ENCODE data around the gene RAPGEF6. TPM values are rescaled to one million over a fixed set of nuclear protein-coding genes. Genes with fewer than 3 reads are reported as not detected.

RAPGEF6 gene
- total and polyA plus RNA-seq, 2 of the 4 experiments (the other 2 are of a cell fraction) = 5.8 to 18.8 TPM

DNA sequence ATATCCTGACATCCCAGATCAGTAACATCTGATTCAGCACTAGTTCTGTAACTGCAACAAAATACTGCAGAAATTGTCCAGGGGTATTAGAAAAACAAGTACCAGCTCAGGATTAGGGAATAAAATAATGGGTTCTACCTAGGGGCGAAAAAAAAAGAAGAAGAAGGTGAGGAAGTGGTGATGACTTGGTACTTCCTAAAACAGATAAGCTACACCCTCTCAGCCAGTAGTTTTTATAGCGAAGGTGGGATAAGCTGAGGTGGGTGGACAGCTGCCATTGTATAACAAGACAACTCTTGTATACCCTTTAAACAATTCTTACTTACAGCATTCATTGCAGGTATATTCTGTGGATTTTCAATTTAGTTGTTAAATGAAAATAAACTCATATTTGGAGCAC is 19.1 kb downstream of the RAPGEF6 start (continued):
- TF ChIP-seq, protein P1, sequence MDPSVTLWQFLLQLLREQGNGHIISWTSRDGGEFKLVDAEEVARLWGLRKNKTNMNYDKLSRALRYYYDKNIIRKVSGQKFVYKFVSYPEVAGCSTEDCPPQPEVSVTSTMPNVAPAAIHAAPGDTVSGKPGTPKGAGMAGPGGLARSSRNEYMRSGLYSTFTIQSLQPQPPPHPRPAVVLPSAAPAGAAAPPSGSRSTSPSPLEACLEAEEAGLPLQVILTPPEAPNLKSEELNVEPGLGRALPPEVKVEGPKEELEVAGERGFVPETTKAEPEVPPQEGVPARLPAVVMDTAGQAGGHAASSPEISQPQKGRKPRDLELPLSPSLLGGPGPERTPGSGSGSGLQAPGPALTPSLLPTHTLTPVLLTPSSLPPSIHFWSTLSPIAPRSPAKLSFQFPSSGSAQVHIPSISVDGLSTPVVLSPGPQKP (IDR thresholded peaks at IDR 0.05; ENCODE audit: borderline replicate concordance, low read depth, low read length) = no peak
- TF ChIP-seq RCOR1 (IDR thresholded peaks at IDR 0.05; ENCODE audit: insufficient replicate concordance, low read length) (no peak), RAD21 (IDR thresholded peaks at IDR 0.05; ENCODE audit: low read length) (no peak)
- TF ChIP-seq, protein P2, sequence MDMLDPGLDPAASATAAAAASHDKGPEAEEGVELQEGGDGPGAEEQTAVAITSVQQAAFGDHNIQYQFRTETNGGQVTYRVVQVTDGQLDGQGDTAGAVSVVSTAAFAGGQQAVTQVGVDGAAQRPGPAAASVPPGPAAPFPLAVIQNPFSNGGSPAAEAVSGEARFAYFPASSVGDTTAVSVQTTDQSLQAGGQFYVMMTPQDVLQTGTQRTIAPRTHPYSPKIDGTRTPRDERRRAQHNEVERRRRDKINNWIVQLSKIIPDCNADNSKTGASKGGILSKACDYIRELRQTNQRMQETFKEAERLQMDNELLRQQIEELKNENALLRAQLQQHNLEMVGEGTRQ (IDR thresholded peaks at IDR 0.05; ENCODE audit: low read depth, low read length) = no peak

DNA sequence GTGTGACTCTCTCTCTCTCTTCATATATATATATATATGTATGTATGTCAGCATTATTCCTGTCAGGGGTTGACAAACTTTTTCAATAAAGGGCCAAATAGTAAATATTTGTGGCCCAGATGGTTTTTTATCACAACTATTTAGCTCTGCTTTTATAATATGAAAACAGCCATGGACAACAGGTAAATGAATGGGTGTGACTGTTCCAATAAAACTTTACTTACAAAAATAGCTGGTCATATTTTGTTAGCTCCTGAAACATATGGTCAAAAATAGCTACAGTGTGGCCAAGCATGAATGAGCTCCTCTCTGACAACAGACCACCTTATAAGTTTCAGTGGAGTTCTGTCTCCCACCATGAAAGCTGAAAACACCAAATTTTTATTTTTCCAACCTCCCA is 21.6 kb downstream of the RAPGEF6 start:
- H3K4ac ChIP-seq (ENCODE audit: low read depth, low read length) = no peak overlapping the region
- H3K36me3 ChIP-seq (ENCODE audit: control insufficient read depth, insufficient read depth, low read length) = no peaks in the 10 kb centered on the region
- no peak overlapping the region for H2AK5ac ChIP-seq (ENCODE audit: low read depth, low read length)
- peaks cover 15% of the 10 kb centered on the region for H3K9me1 ChIP-seq (ENCODE audit: insufficient read depth, low read length)
- H3K18ac ChIP-seq (ENCODE audit: low read depth, low read length) = no peak overlapping the region
- H3K23ac ChIP-seq (ENCODE audit: low read depth, low read length) = no peak overlapping the region
- H2BK120ac ChIP-seq (ENCODE audit: low read depth, low read length) = no peak overlapping the region
- H4K8ac ChIP-seq (ENCODE audit: low read depth in 2 of 2, low read length in 2 of 2) = no peak overlapping the region
- H4K5ac ChIP-seq (ENCODE audit: low read depth, low read length) = no peak overlapping the region
- in situ Hi-C loops (cut with MboI; ENCODE audit: low sequenced_read_pairs) (no loop called here), intact Hi-C loops (cut with micrococcal nuclease) (no loop called here), dilution Hi-C loops (cut with HindIII; ENCODE audit: low sequenced_read_pairs, unreplicated experiment) (no loop called here)
- H2AK9ac ChIP-seq (replicated peaks; ENCODE audit: low read depth, low read length, poor library complexity) = no peak overlapping the region
- no peak overlapping the region for H4K91ac ChIP-seq (ENCODE audit: insufficient read depth, low read depth, low read length)
- no peaks in the 10 kb centered on the region for H3K9me3 ChIP-seq (ENCODE audit: control insufficient read depth, insufficient read depth, low read length)
- H3K27me3 ChIP-seq (ENCODE audit: control insufficient read depth, insufficient read depth, low read length) = no peaks in the 10 kb centered on the region
- H2BK20ac ChIP-seq (ENCODE audit: low read depth, low read length) = no peak overlapping the region
- no peak overlapping the region for H2AFZ ChIP-seq (replicated peaks; ENCODE audit: low read length, poor library complexity)
- ATAC-seq (ENCODE audit: low read depth) (no peak), DNase-seq (no peak)
- H3K4me2 ChIP-seq (ENCODE audit: low read depth, low read length) = no peak overlapping the region
- H3K4me3 ChIP-seq (ENCODE audit: insufficient read depth, low read depth, low read length) = no peak overlapping the region
- no peak for TF ChIP-seq CHD1 (IDR thresholded peaks at IDR 0.05; ENCODE audit: low read depth, low read length)
- TF ChIP-seq, protein P3, sequence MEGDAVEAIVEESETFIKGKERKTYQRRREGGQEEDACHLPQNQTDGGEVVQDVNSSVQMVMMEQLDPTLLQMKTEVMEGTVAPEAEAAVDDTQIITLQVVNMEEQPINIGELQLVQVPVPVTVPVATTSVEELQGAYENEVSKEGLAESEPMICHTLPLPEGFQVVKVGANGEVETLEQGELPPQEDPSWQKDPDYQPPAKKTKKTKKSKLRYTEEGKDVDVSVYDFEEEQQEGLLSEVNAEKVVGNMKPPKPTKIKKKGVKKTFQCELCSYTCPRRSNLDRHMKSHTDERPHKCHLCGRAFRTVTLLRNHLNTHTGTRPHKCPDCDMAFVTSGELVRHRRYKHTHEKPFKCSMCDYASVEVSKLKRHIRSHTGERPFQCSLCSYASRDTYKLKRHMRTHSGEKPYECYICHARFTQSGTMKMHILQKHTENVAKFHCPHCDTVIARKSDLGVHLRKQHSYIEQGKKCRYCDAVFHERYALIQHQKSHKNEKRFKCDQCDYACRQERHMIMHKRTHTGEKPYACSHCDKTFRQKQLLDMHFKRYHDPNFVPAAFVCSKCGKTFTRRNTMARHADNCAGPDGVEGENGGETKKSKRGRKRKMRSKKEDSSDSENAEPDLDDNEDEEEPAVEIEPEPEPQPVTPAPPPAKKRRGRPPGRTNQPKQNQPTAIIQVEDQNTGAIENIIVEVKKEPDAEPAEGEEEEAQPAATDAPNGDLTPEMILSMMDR (conservative IDR thresholded peaks at IDR 0.05; ENCODE audit: low read depth, low read length) = no peak
- no peak for TF ChIP-seq POLR2A (IDR thresholded peaks at IDR 0.05; ENCODE audit: low read depth, low read length)
- TF ChIP-seq, protein P2 (IDR thresholded peaks at IDR 0.05; ENCODE audit: low read depth, low read length) = no peak
- TF ChIP-seq BHLHE40 (IDR thresholded peaks at IDR 0.05; ENCODE audit: low read depth, low read length) = no peak
- TF ChIP-seq, protein P1 (IDR thresholded peaks at IDR 0.05; ENCODE audit: borderline replicate concordance, low read depth, low read length) = no peak
- no peak for TF ChIP-seq CEBPB (IDR thresholded peaks at IDR 0.05; ENCODE audit: low read depth, low read length)
- TF ChIP-seq MAFK (IDR thresholded peaks at IDR 0.05; ENCODE audit: low read depth, low read length) = no peak
- TF ChIP-seq FOS (IDR thresholded peaks at IDR 0.05; ENCODE audit: low read depth, low read length) = no peak
- no peak overlapping the region for H3K9ac ChIP-seq (ENCODE audit: low read depth, low read length)
- H3K27ac ChIP-seq (ENCODE audit: insufficient read depth, low read length) = no peak overlapping the region
- no peak overlapping the region for H3K56ac ChIP-seq (ENCODE audit: extremely low read depth, insufficient read depth, low read length)
- no TSS peak for BruUV-seq (replicated peaks)
- H4K20me1 ChIP-seq (ENCODE audit: insufficient read depth, low read length) = peaks cover 10% of the 10 kb centered on the region; the same call in 1 of the 2 replicates
- H3K4me1 ChIP-seq (ENCODE audit: control insufficient read depth, insufficient read depth, low read length) = peaks cover 25% of the 10 kb centered on the region
- no peak overlapping the region for H2BK15ac ChIP-seq (ENCODE audit: low read depth, low read length)
- ChIA-PET CTCF (interaction anchor here (1.1 kb wide), 1 partner anchor 17 kb away, joined by 3 read pairs; no protein-coding TSS in a partner anchor), POLR2A (ENCODE audit: unreplicated experiment) (interaction anchor here (0.5 to 0.6 kb wide), 2 partner anchors 44 to 138 kb away, joined by 5 to 8 read pairs; no protein-coding TSS in a partner anchor)
- H3K79me1 ChIP-seq (ENCODE audit: low read depth in 1 of 2, low read length in 2 of 2) = peaks cover 44 to 80% of the 10 kb centered on the region in 2 experiments
- H2BK5ac ChIP-seq (ENCODE audit: low read depth, low read length, poor library complexity, severe bottlenecking) = no peak overlapping the region
- no peak overlapping the region for H3K14ac ChIP-seq (replicated peaks; ENCODE audit: low read depth, low read length)

All from IMR-90 (cell line).